ENCODE measurements around the gene PRR5L. TPM values are rescaled to one million over a fixed set of nuclear protein-coding genes. Genes with fewer than 3 reads are reported as not detected.

Gene PRR5L
- total and polyA plus RNA-seq, 9 of the 15 experiments (the other 6 are each of a cell fraction or from before 2014, with no cell fraction given): 0.11 to 0.60 (median 0.36) TPM; not detected in 2

DNA sequence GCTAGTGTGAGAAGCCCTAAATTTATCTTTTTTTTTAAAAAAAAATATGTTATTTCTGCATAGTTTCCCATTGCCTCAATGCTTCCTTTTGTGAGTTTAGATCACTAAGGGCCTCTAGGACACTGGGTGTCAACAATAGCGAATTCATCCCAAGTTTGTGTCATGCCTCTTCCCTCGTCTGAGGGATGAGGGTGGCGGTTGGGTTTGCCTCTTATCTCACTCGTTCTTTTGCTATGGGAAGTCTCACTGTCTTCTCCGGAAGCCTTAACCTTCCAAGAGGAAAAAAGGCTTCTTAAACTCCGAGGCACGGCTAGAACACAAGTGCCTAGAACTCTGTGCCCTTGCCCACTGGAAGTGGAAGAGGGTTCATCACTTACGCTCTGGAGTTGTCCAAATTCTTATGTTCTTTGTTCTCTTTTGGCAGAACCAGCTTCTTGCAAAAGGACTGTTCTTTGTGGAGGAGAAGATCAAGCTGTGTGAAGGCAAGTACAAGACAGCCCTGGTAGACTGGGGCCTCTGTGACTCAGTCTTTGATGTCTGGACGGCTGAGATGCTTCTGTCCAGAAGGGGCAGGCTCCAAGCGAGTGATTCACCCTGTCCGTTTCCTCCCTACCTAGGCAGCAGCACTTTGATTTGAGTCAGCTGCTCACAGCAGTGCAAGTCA is 135.5 kb downstream of the PRR5L start (continued):
- TF ChIP-seq UBTF (IDR thresholded peaks at IDR 0.05; ENCODE audit: borderline replicate concordance in 1 of 2, low read depth in 2 of 2, low read length in 2 of 2) (0 out of 4 replicates have a peak, but pooled peaks of 1 of the 2 experiments have one; percentile 27), RAD21 (CRISPR knock-in tag; conservative IDR thresholded peaks at IDR 0.05 in 1 of 2, IDR thresholded peaks at IDR 0.05 in 1 of 2) (peak in 1 of 2 experiments; percentile 34; a peak in 1 of 4 replicates), THRA (IDR thresholded peaks at IDR 0.05) (no peak), FOXJ2 (tag; IDR thresholded peaks at IDR 0.05) (no peak), MAFK (IDR thresholded peaks at IDR 0.05; ENCODE audit: low read length) (no peak), SOX6 (IDR thresholded peaks at IDR 0.05) (0 out of 2 replicates have a peak, but pooled peaks have one; percentile 8), CTBP1 (IDR thresholded peaks at IDR 0.05; ENCODE audit: borderline replicate concordance) (peak; percentile 46; the same call in 1 of the 2 replicates), LEF1 (IDR thresholded peaks at IDR 0.05) (peak; percentile 83), NFE2 (IDR thresholded peaks at IDR 0.05; ENCODE audit: low read depth) (0 out of 2 replicates have a peak, but pooled peaks have one; percentile 19), DPF2 (IDR thresholded peaks at IDR 0.05) (0 out of 2 replicates have a peak, but pooled peaks have one; percentile 32), SMAD3 (CRISPR knock-in tag; conservative IDR thresholded peaks at IDR 0.05) (no peak), POU5F1 (IDR thresholded peaks at IDR 0.05; ENCODE audit: borderline replicate concordance, low read depth, low read length, partially characterized antibody) (no peak), ZNF764 (CRISPR knock-in tag; IDR thresholded peaks at IDR 0.05; ENCODE audit: low read depth) (no peak), ETV6 (IDR thresholded peaks at IDR 0.05; ENCODE audit: borderline replicate concordance in 1 of 2, low read depth in 2 of 2, low read length in 1 of 2) (no peak), ETV6 (CRISPR knock-in tag; IDR thresholded peaks at IDR 0.05; ENCODE audit: borderline replicate concordance) (no peak), FOSL1 (tag; conservative IDR thresholded peaks at IDR 0.05) (peak; percentile 98), ZNF133 (CRISPR knock-in tag; IDR thresholded peaks at IDR 0.05) (no peak), RFX7 (CRISPR knock-in tag; IDR thresholded peaks at IDR 0.05) (no peak), ZKSCAN1 (IDR thresholded peaks at IDR 0.05; ENCODE audit: low read depth, low read length) (no peak), PHF21A (IDR thresholded peaks at IDR 0.05; ENCODE audit: borderline replicate concordance, low read depth) (no peak), BHLHE40 (IDR thresholded peaks at IDR 0.05; ENCODE audit: low read length) (0 out of 2 replicates have a peak, but pooled peaks have one; percentile 27)
- TF ChIP-seq, protein P1, sequence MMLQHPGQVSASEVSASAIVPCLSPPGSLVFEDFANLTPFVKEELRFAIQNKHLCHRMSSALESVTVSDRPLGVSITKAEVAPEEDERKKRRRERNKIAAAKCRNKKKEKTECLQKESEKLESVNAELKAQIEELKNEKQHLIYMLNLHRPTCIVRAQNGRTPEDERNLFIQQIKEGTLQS (IDR thresholded peaks at IDR 0.05): peak; percentile 50; the same call in 1 of the 2 replicates
- TF ChIP-seq, protein P1 (CRISPR knock-in tag; conservative IDR thresholded peaks at IDR 0.05): no peak
- TF ChIP-seq, protein P2, sequence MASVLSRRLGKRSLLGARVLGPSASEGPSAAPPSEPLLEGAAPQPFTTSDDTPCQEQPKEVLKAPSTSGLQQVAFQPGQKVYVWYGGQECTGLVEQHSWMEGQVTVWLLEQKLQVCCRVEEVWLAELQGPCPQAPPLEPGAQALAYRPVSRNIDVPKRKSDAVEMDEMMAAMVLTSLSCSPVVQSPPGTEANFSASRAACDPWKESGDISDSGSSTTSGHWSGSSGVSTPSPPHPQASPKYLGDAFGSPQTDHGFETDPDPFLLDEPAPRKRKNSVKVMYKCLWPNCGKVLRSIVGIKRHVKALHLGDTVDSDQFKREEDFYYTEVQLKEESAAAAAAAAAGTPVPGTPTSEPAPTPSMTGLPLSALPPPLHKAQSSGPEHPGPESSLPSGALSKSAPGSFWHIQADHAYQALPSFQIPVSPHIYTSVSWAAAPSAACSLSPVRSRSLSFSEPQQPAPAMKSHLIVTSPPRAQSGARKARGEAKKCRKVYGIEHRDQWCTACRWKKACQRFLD (CRISPR knock-in tag; IDR thresholded peaks at IDR 0.05): 0 out of 2 replicates have a peak, but pooled peaks have one; percentile 59

Measured in K562 (cell line).